ENCODE data around the gene TRIM36.

The TRIM36 gene

DNA sequence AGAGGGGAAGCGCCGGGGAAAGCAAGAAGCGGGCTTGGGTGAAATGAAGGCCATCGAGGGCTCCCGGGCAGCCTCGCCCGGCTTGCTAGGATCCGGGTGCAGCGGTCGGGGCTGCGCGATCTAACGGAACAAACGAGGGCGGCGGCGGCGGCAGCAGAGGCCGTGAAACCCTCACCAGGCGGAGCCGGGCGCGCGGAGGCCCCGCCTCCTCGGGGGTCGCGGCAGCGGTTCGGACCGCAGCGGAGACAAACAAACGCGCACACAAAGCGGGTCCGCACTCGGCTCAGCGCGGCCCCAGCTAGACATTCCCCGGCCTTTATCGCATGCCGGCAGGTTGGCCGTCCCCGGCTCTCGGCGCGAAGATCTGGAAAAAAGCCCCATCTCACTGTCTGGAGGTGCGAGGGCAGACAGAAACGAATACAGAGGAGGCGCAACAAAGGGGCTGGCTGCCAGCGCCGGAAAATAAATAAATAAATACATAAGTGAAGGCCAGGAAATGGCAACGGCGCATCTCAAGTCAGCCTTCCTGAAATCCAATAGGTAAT is 10.5 kb upstream of the TRIM36 start:
- Mint-ChIP-seq H3K36me3 (ENCODE audit: low read depth) (no peaks in the 10 kb centered on the region), H3K27ac (no peak overlapping the region), H3K27me3 (peaks cover 88% of the 10 kb centered on the region), H3K4me1 (ENCODE audit: low read depth) (peaks cover 10% of the 10 kb centered on the region), H3K4me3 (peak overlapping the region; percentile 71), H3K9me3 (no peaks in the 10 kb centered on the region)
- peak; percentile 59 for DNase-seq

DNA sequence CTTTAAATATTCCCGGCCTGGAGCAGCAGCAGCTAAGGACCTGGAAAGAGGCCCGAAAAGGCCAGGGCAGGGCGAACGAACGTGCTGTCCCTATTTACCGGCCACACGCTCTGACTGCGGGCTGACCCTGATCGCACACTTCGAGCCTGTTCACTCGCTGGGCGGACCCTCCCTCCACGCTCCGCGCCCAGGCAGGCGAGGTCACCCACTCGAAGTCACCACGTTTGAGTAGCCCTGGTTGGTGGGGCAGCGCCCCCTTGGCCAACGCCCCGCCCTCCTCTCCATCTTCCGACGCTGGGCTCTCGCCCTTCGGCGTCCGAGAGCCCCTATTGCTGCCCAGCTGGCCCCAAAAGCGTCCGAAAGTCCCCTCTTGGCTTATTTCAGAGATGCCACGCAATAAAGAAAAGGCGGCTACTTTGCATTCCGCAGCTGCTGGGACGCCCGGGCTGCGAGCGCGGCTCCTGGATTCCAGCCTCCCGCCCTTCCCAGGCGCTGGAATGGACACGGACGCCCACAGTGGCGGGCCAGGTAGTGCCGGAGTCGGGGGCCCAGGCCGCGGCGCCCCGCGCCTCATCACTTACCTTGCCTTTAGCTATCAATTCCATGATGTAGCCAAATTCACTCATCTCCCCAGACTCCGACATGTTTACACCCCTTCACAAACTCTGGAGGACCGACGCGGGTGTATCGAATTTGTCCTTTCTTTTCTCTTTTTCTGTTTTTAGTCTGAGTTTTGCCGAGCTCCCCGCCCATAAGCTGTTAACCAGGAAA is 9.9 kb upstream of the TRIM36 start:
- H3K4me1 Mint-ChIP-seq (ENCODE audit: low read depth) = peaks cover 7% of the 10 kb centered on the region
- no peaks in the 10 kb centered on the region for H3K36me3 Mint-ChIP-seq (ENCODE audit: low read depth)
- H3K27ac Mint-ChIP-seq = no peak overlapping the region
- no peak for DNase-seq
- H3K4me3 Mint-ChIP-seq = peak overlapping the region; percentile 71
- H3K27me3 Mint-ChIP-seq = peaks cover 90% of the 10 kb centered on the region
- no peaks in the 10 kb centered on the region for H3K9me3 Mint-ChIP-seq

DNA sequence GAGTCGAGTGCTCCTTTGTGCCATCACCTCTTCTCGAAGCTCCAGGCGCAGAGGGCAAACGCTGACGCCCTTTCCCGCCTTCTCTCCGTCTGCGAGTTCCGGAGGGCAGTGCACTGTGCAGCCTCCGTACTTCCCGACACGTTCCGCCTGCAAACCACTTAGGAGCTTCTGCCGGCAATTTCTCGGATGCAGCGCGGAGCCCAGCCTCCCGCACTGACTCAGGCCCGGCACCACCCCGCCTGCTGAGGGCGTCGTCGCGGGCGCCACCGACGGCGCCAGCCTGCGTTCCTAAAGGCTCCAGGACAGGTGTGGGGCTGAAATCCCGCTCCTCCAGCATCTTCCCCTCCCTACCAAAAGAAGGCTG is 9.3 kb upstream of the TRIM36 start:
- peaks cover 6% of the 10 kb centered on the region for H3K4me1 Mint-ChIP-seq (ENCODE audit: low read depth)
- H3K27ac Mint-ChIP-seq = no peak overlapping the region
- DNase-seq = no peak
- no peaks in the 10 kb centered on the region for H3K36me3 Mint-ChIP-seq (ENCODE audit: low read depth)
- no peaks in the 10 kb centered on the region for H3K9me3 Mint-ChIP-seq
- H3K27me3 Mint-ChIP-seq = peaks cover 90% of the 10 kb centered on the region
- H3K4me3 Mint-ChIP-seq = peak overlapping the region; percentile 71

DNA sequence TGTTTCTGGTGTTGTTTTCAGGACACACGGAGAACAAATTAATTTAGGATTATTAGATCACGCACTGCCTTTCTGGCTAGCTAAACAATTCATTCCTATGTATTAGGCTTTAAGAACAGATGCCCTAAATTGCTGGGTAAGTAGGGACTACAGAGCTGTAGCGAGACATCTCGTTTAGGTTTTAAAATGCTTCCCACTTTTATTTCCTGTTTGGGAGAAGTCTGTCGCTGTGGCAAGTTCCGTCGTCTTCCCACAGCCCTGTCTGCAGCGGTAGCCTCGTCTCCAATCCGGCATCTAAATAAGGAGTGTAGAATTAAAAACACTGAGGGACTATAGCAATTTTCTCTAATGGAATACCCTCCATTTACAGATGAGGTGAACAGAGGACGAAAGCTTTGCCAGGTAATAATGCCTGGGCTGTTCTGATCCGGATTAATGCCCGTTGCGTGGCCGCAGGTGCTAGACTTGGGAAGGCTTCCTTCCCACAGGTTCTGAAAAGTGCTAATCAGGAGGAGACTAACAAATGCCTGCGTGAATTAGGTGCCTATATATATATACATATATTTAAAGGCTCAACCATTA is 1.3 kb upstream of the TRIM36 start:
- Mint-ChIP-seq H3K9me3 (peaks cover 11% of the 10 kb centered on the region), H3K36me3 (ENCODE audit: low read depth) (no peaks in the 10 kb centered on the region), H3K27me3 (peaks cover 87% of the 10 kb centered on the region), H3K4me1 (ENCODE audit: low read depth) (peaks cover 10% of the 10 kb centered on the region), H3K27ac (no peak overlapping the region), H3K4me3 (peak overlapping the region; percentile 80)
- DNase-seq = no peak

DNA sequence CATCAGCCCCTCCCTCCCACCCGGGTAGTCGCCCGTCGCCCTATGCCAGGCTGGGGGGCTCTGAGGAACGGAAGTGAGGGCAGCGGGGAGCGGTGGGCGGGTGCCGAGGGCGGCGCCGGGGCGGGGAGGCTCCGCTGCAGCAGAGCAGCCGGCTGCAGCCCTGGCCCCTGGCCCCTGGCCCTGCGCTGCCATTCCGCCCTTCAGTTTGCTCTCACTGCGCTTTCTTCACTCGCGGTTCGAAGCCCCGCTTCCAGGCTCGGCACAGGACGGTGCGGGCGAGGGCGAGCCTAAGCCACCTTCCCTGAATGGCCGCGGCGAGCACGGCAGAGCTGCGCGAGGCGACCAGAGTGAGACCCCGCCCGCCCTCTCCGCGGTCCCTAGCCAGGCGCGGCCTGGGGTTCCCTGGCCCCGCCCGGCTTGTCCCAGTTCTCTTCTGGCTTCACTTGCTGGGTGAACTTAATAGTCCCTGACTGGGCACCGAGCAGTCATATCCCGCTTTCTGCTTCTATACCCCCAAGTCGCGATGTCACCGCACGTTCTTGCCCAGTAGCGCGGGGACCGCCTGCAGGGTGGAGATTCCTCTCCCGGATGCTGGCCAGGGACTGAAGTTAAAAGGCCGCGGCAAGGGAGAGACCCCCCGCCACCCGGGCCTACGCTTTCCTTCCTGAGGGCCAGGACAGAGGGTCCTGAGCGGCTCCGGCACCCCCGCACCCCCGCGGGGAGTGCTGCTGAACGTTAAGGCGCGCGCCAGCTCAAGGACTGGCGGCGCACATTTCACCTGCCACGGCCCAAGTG is 623 bp upstream of the TRIM36 start:
- peaks cover 91% of the 10 kb centered on the region for H3K27me3 Mint-ChIP-seq
- H3K4me1 Mint-ChIP-seq (ENCODE audit: low read depth) = peaks cover 10% of the 10 kb centered on the region
- H3K4me3 Mint-ChIP-seq = peak overlapping the region; percentile 80
- no peak for DNase-seq
- peaks cover 11% of the 10 kb centered on the region for H3K9me3 Mint-ChIP-seq
- H3K36me3 Mint-ChIP-seq (ENCODE audit: low read depth) = no peaks in the 10 kb centered on the region
- H3K27ac Mint-ChIP-seq = no peak overlapping the region

DNA sequence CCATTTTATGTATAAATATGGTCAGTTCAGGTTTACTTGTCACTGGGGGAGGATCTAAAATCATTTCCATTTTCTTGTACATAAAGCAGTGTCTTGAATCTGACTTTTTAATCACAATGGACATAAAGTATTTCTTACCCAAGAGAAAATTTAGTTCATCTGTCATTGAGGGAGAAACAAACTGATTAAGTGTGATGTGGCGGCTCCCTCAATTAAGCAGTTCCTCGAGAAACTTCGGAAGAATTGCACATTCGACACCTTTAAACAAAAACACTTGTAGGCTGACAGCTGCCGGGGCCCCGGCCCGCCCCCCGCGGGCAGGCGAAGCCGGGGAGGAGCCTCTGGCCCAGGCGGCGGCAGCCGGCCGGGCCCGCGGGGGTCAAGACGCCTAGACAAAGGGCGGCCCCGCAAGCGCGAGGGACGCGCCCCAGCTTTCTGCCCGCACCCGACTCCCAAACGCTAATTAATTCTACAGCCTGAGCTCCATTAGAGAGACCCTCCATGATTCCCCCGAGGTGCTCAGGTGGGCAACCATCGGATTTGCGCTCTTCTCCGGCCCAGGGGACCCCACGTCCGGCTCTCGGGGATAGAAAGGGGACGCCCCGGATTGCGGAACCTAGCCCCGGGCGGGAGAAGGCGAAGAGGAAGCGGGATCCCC is 750 bp downstream of the TRIM36 start:
- Mint-ChIP-seq H3K36me3 (ENCODE audit: low read depth) (no peaks in the 10 kb centered on the region), H3K4me3 (peak overlapping the region; percentile 80), H3K27me3 (peaks cover 91% of the 10 kb centered on the region), H3K27ac (no peak overlapping the region), H3K9me3 (peaks cover 11% of the 10 kb centered on the region), H3K4me1 (ENCODE audit: low read depth) (peaks cover 10% of the 10 kb centered on the region)
- DNase-seq = no peak

DNA sequence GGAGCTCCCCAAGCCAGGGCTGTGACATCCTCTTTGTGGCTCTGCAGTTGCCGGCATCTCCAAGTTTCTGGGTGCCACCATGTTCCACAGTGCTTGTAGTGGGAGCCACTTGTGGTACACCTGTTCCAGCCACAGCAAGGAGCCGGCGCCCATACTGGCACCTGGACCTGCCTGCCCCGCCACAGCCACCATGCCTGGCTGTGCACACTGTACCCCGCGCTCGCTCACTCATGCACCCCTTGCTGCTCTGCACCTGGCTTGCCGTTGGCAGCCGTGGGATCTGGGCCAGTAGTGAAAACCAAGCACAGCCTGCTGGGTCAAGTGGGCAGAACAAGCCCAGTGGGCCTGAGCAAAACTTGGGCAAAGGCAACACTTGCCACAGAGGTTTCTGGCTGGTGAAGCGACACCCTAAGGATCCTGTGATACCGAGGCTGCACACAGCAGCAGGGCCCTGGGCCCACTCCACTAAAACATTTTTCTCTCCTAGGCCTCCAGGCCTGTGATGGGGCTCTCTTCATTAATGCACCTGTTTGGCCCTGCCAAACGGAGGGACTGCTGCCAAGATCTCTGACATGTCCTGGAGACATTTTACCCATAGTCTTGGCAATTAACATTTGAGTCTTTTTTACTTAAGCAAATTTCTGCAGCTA is 2.8 kb downstream of the TRIM36 start:
- Mint-ChIP-seq H3K27me3 (peaks cover 87% of the 10 kb centered on the region), H3K36me3 (ENCODE audit: low read depth) (no peaks in the 10 kb centered on the region), H3K9me3 (peaks cover 11% of the 10 kb centered on the region), H3K27ac (no peak overlapping the region), H3K4me1 (ENCODE audit: low read depth) (peaks cover 10% of the 10 kb centered on the region), H3K4me3 (no peak overlapping the region)
- DNase-seq = no peak

DNA sequence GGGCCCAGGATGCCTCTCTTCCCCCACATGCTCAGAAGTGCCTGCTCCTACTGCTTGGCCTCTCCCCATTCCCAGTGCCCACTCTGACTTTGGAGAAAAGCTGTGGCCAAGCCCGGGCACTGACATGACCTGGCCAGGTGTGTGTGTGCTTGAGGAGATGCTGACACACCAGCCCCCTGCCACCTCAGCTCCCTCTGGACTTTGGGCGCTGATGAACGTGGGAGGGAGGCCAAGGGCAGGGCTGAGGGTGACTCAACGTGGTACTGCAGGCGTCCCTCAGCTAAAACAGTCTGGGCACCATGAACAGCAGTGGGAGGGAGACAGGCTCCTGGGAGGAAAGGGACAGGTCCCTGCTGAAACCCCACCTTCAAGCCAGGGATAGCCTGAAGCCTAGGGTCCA is 3.9 kb downstream of the TRIM36 start:
- peaks cover 11% of the 10 kb centered on the region for H3K9me3 Mint-ChIP-seq
- DNase-seq = no peak
- no peak overlapping the region for H3K27ac Mint-ChIP-seq
- peaks cover 5% of the 10 kb centered on the region for H3K4me1 Mint-ChIP-seq (ENCODE audit: low read depth)
- no peaks in the 10 kb centered on the region for H3K36me3 Mint-ChIP-seq (ENCODE audit: low read depth)
- no peak overlapping the region for H3K4me3 Mint-ChIP-seq
- H3K27me3 Mint-ChIP-seq = peaks cover 84% of the 10 kb centered on the region

DNA sequence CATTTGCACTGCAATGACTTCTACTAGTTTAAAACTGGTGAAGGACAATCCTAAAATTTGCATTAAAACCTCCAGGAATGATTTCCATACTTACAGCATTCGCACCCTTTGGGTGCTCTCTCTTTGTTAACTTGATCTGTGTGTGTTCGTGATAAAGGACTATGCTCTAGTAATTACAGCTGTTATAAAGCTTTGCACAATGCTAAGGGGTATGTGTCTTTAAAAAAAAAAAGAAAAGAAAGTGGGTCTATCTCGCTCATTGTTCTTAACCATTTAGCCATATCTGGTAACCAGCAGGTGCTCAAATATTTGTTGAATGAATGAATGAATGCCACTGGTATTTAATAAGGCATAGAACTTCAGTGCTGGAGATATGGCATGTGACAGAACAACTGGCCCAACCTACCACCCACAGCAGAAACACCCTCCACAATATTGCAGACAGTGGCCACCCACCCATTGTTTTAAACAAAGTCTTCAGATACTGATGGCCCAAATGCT is 8.7 kb downstream of the TRIM36 start:
- no peaks in the 10 kb centered on the region for H3K36me3 Mint-ChIP-seq (ENCODE audit: low read depth)
- no peaks in the 10 kb centered on the region for H3K4me1 Mint-ChIP-seq (ENCODE audit: low read depth)
- H3K27me3 Mint-ChIP-seq = peaks cover 67% of the 10 kb centered on the region
- H3K4me3 Mint-ChIP-seq = no peak overlapping the region
- H3K9me3 Mint-ChIP-seq = no peaks in the 10 kb centered on the region
- no peak for DNase-seq
- H3K27ac Mint-ChIP-seq = no peak overlapping the region

DNA sequence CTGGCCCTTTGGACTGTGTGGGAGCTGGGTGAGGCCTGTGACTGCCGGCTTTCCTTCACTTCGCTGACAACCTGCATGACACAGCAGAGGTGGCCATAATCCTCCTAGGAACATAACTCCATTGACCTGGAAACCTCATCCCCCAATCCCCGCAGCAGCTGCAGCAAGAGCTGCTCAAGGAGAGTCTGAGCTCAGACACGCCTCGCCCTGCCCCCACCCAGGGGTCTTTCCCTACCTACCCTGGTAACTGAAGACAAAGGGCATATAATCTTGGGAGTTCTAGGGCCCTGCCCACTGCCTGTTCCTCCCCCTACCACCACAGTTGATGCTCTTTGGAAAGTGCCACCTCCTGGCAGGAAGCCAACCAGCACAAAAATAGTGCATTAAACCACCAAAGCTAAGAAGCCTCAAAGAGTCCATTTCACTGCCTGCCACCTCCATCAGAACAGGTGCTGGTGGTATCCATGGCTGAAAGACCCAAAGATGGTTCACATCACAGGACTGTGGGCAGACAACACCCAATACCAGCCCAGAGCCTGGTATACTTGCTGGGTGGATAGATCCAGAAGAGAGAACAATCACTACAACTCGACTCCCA is 18.4 kb downstream of the TRIM36 start:
- Mint-ChIP-seq H3K4me3 (no peak overlapping the region), H3K27ac (no peak overlapping the region), H3K4me1 (ENCODE audit: low read depth) (no peaks in the 10 kb centered on the region), H3K9me3 (peaks cover 23% of the 10 kb centered on the region), H3K36me3 (ENCODE audit: low read depth) (no peaks in the 10 kb centered on the region), H3K27me3 (peaks cover 63% of the 10 kb centered on the region)
- DNase-seq = no peak

DNA sequence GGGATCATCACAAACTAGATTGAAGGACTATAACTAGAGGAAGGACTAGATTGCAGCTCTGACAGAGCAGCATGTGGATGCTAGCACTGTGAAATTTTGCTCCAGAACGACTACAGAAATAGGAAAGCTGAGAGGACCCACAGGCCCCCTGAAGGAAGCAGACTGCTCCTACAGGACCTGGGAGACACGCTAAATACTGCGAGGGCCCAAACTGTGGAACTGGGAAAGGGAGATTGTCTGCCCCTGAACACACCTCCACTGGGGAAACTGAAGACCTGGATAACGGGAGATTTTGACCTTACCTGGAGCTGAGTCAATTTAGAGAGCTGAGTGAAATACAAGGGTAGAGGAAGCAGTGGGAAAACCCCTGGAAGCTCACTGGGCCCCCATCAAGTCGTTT is 19.2 kb downstream of the TRIM36 start:
- no peaks in the 10 kb centered on the region for H3K36me3 Mint-ChIP-seq (ENCODE audit: low read depth)
- peaks cover 19% of the 10 kb centered on the region for H3K9me3 Mint-ChIP-seq
- H3K4me3 Mint-ChIP-seq = no peak overlapping the region
- H3K4me1 Mint-ChIP-seq (ENCODE audit: low read depth) = no peaks in the 10 kb centered on the region
- H3K27me3 Mint-ChIP-seq = peaks cover 56% of the 10 kb centered on the region
- DNase-seq = no peak
- H3K27ac Mint-ChIP-seq = no peak overlapping the region

DNA sequence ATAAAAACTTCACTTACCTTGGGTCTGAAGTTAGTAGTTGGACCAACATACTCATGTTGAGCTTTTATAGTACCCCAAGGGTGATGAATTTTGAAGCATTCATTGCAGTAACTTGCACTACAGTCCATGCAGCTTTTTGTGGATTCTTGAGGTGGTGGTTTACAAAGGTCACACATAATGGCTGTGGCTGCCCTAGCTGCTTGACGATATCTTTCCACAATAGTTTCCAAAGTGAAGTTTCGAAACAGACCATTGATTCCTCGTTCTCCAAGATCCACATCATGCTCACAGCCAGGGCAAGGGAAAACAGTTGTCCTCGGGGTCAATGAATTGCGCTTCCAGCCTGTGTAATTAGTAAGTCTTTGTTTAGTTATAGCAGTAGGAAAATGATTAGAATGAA is 22.7 kb downstream of the TRIM36 start:
- H3K27ac Mint-ChIP-seq = no peak overlapping the region
- H3K9me3 Mint-ChIP-seq = peaks cover 6% of the 10 kb centered on the region
- no peaks in the 10 kb centered on the region for H3K36me3 Mint-ChIP-seq (ENCODE audit: low read depth)
- no peaks in the 10 kb centered on the region for H3K4me1 Mint-ChIP-seq (ENCODE audit: low read depth)
- H3K4me3 Mint-ChIP-seq = no peak overlapping the region
- H3K27me3 Mint-ChIP-seq = peaks cover 35% of the 10 kb centered on the region
- DNase-seq = no peak

DNA sequence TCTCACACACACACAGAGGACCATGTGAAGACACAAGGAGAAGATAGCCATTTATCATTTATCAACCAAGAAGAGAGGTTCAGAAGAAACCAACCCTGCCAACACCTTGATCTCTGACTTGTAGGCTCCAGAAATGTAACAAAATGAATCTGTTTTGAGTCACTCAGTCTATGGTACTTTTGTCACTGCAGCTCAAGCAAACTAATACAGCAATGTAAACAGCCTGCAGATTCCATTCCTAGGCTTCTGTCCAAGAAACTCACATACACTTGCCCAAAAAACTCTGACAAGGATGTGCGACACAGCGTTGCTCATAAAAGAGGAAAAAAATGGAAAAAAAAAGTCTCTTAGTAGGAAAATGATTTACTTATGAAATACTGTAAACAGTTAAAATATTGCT is 33.4 kb downstream of the TRIM36 start:
- peaks cover 1% of the 10 kb centered on the region for H3K4me1 Mint-ChIP-seq (ENCODE audit: low read depth)
- H3K27ac Mint-ChIP-seq = no peak overlapping the region
- DNase-seq = no peak
- H3K9me3 Mint-ChIP-seq = no peaks in the 10 kb centered on the region
- no peaks in the 10 kb centered on the region for H3K36me3 Mint-ChIP-seq (ENCODE audit: low read depth)
- H3K4me3 Mint-ChIP-seq = no peak overlapping the region
- H3K27me3 Mint-ChIP-seq = peaks cover 40% of the 10 kb centered on the region
